SK-N-SH treated with all-trans-retinoic acid at 6 μM for 48 hours (cell line): ENCODE data around the gene USF3.

Experiments
- ATAC-seq: fragments of 200-7000 bp; cut with Tn5 transposase; 3 replicates; pipeline ENCODE4 v1.9.1; 2020; ENCODE audit warnings: mild to moderate bottlenecking, moderate library complexity
- ARNTL ChIP-seq: fragments of 450-650 bp; formaldehyde crosslinking; IDR thresholded peaks from 2 replicates; pipeline ENCODE4 v1.5.0; 2020; ENCODE audit warnings: low read depth, mild to moderate bottlenecking, moderate library complexity, borderline replicate concordance
- BACH2 ChIP-seq: fragments of 250-450 bp; sonication (Bioruptor Pico); IDR thresholded peaks from 2 replicates; pipeline ENCODE4 v1.9.0; 2021; ENCODE audit warnings: mild to moderate bottlenecking, borderline replicate concordance
- CSDC2 ChIP-seq: fragments of 250-450 bp; sonication (Bioruptor Pico); IDR thresholded peaks from 2 replicates; pipeline ENCODE4 v1.5.0; 2020; ENCODE audit warnings: mild to moderate bottlenecking, moderate library complexity
- CSRNP3 ChIP-seq: fragments of 250-450 bp; sonication (Bioruptor Pico); IDR thresholded peaks from 2 replicates; pipeline ENCODE4 v1.5.1; 2021; ENCODE audit warnings: mild to moderate bottlenecking, moderate library complexity
- ESRRG ChIP-seq: fragments of 250-450 bp; sonication (Bioruptor Pico); IDR thresholded peaks from 2 replicates; pipeline ENCODE4 v1.6.1; 2021; ENCODE audit warnings: mild to moderate bottlenecking
- GLIS3 ChIP-seq: fragments of 250-450 bp; sonication (Bioruptor Pico); IDR thresholded peaks from 2 replicates; pipeline ENCODE4 v1.5.0; 2020; ENCODE audit warnings: mild to moderate bottlenecking, moderate library complexity
- ISL1 ChIP-seq: fragments of 250-450 bp; sonication (Bioruptor Pico); IDR thresholded peaks from 2 replicates; pipeline ENCODE4 v2.1.2; 2022; ENCODE audit warnings: mild to moderate bottlenecking, moderate library complexity
- OSR1 ChIP-seq: fragments of 250-450 bp; sonication (Bioruptor Pico); IDR thresholded peaks from 2 replicates; pipeline ENCODE4 v1.8.0; 2022; ENCODE audit warnings: moderate library complexity, mild to moderate bottlenecking, inconsistent platforms
- PATZ1 ChIP-seq: fragments of 250-450 bp; sonication (Bioruptor Pico); IDR thresholded peaks from 2 replicates; pipeline ENCODE4 v1.8.0; 2020; ENCODE audit warnings: mild to moderate bottlenecking, moderate library complexity, borderline replicate concordance
- POU6F1 ChIP-seq: fragments of 250-450 bp; sonication (Bioruptor Pico); IDR thresholded peaks from 2 replicates; pipeline ENCODE4 v1.8.0; 2021; ENCODE audit warnings: low read depth, mild to moderate bottlenecking, moderate library complexity, borderline replicate concordance
- PPARA ChIP-seq: fragments of 250-450 bp; sonication (Bioruptor Pico); IDR thresholded peaks from 2 replicates; pipeline ENCODE4 v1.5.0; 2020; ENCODE audit warnings: mild to moderate bottlenecking, borderline replicate concordance
- RARB ChIP-seq: fragments of 250-450 bp; sonication (Bioruptor Pico); IDR thresholded peaks from 2 replicates; pipeline ENCODE4 v1.8.0; 2021; ENCODE audit warnings: mild to moderate bottlenecking, moderate library complexity
- SNAI2 ChIP-seq: fragments of 250-450 bp; sonication (Bioruptor Pico); IDR thresholded peaks from 2 replicates; pipeline ENCODE4 v1.5.0; 2020; ENCODE audit warnings: mild to moderate bottlenecking, moderate library complexity
- TCF4 ChIP-seq: fragments of 250-450 bp; sonication (Bioruptor Pico); IDR thresholded peaks from 2 replicates; pipeline ENCODE4 v1.8.0; 2021; ENCODE audit warnings: mild to moderate bottlenecking, moderate library complexity, borderline replicate concordance
- TOX ChIP-seq: fragments of 250-450 bp; sonication (Bioruptor Pico); IDR thresholded peaks from 2 replicates; pipeline ENCODE4 v1.8.0; 2021; ENCODE audit warnings: mild to moderate bottlenecking, moderate library complexity, borderline replicate concordance
- TSHZ2 ChIP-seq: fragments of 250-450 bp; sonication (Bioruptor Pico); IDR thresholded peaks from 2 replicates; pipeline ENCODE4 v1.5.0; 2020; ENCODE audit warnings: mild to moderate bottlenecking, moderate library complexity
- ZC3H10 ChIP-seq: fragments of 250-450 bp; sonication (Bioruptor Pico); IDR thresholded peaks from 2 replicates; pipeline ENCODE4 v1.5.1; 2021; ENCODE audit warnings: mild to moderate bottlenecking, moderate library complexity
- ZFP3 ChIP-seq: fragments of 250-450 bp; sonication (Bioruptor Pico); IDR thresholded peaks from 2 replicates; pipeline ENCODE4 v1.5.0; 2020; ENCODE audit warnings: mild to moderate bottlenecking, moderate library complexity
- ZFP30 ChIP-seq: fragments of 450-650 bp; formaldehyde crosslinking; IDR thresholded peaks from 2 replicates; pipeline ENCODE4 v1.5.0; 2022; ENCODE audit warnings: mild to moderate bottlenecking, moderate library complexity
- ZNF565 ChIP-seq: fragments of 450-650 bp; formaldehyde crosslinking; conservative IDR thresholded peaks from 2 replicates; pipeline ENCODE4 v1.5.0; 2020; ENCODE audit warnings: low read depth, mild to moderate bottlenecking, moderate library complexity
- ZNF8 ChIP-seq: fragments of 450-650 bp; formaldehyde crosslinking; IDR thresholded peaks from 2 replicates; pipeline ENCODE4 v1.5.0; 2020; ENCODE audit warnings: mild to moderate bottlenecking, moderate library complexity

Gene USF3

GRCh38 chr3:113695431-113695785 lies 1.0 kb downstream of the USF3 start:
- no peak for ATAC-seq
- no peak for TF ChIP-seq TCF4
- TF ChIP-seq CSDC2 (CRISPR knock-in tag) = no peak
- no peak for TF ChIP-seq ARNTL (CRISPR knock-in tag)
- TF ChIP-seq PATZ1 = no peak
- TF ChIP-seq ZFP3 (CRISPR knock-in tag) = no peak
- TF ChIP-seq ZNF565 (CRISPR knock-in tag) = no peak
- no peak for TF ChIP-seq BACH2 (CRISPR knock-in tag)
- TF ChIP-seq SNAI2 (CRISPR knock-in tag) = no peak
- TF ChIP-seq CSRNP3 (CRISPR knock-in tag) = no peak
- no peak for TF ChIP-seq ISL1 (CRISPR knock-in tag)
- TF ChIP-seq TSHZ2 (CRISPR knock-in tag) = no peak
- no peak for TF ChIP-seq ESRRG (CRISPR knock-in tag)
- TF ChIP-seq ZFP30 (CRISPR knock-in tag) = no peak
- TF ChIP-seq, all 23 proteins: peak for 0

GRCh38 chr3:113690482-113690881 lies 6.0 kb downstream of the USF3 start:
- no peak for ATAC-seq
- no peak for TF ChIP-seq ZNF8 (CRISPR knock-in tag)
- no peak for TF ChIP-seq ZNF565 (CRISPR knock-in tag)
- no peak for TF ChIP-seq ARNTL (CRISPR knock-in tag)
- no peak for TF ChIP-seq GLIS3 (CRISPR knock-in tag)
- no peak for TF ChIP-seq ZC3H10 (CRISPR knock-in tag)
- no peak for TF ChIP-seq ISL1 (CRISPR knock-in tag)
- TF ChIP-seq ZFP3 (CRISPR knock-in tag) = no peak
- no peak for TF ChIP-seq PPARA (CRISPR knock-in tag)
- no peak for TF ChIP-seq ESRRG (CRISPR knock-in tag)
- TF ChIP-seq BACH2 (CRISPR knock-in tag) = no peak

- no peak for ATAC-seq
- TF ChIP-seq ISL1 (CRISPR knock-in tag) (no peak), TCF4 (no peak), TSHZ2 (CRISPR knock-in tag) (no peak), PATZ1 (no peak), CSRNP3 (CRISPR knock-in tag) (no peak), CSDC2 (CRISPR knock-in tag) (no peak), ESRRG (CRISPR knock-in tag) (no peak), OSR1 (CRISPR knock-in tag) (no peak), ZC3H10 (CRISPR knock-in tag) (no peak), ARNTL (CRISPR knock-in tag) (no peak), TOX (no peak), RARB (CRISPR knock-in tag) (no peak), PPARA (CRISPR knock-in tag) (no peak), ZNF565 (CRISPR knock-in tag) (no peak), BACH2 (CRISPR knock-in tag) (no peak), POU6F1 (no peak)
Measured at GRCh38 chr3:113685956-113686721, 10.3 kb downstream of the USF3 start.
